ENCODE measurements around the gene DUSP22. TPM values are rescaled to one million over a fixed set of nuclear protein-coding genes. Genes with fewer than 3 reads are reported as not detected.

Gene DUSP22
- total and polyA plus RNA-seq, 2 of the 8 experiments (the other 6 are each of a cell fraction or from before 2014, with no cell fraction given), result 15.5 to 32.4 TPM

DNA sequence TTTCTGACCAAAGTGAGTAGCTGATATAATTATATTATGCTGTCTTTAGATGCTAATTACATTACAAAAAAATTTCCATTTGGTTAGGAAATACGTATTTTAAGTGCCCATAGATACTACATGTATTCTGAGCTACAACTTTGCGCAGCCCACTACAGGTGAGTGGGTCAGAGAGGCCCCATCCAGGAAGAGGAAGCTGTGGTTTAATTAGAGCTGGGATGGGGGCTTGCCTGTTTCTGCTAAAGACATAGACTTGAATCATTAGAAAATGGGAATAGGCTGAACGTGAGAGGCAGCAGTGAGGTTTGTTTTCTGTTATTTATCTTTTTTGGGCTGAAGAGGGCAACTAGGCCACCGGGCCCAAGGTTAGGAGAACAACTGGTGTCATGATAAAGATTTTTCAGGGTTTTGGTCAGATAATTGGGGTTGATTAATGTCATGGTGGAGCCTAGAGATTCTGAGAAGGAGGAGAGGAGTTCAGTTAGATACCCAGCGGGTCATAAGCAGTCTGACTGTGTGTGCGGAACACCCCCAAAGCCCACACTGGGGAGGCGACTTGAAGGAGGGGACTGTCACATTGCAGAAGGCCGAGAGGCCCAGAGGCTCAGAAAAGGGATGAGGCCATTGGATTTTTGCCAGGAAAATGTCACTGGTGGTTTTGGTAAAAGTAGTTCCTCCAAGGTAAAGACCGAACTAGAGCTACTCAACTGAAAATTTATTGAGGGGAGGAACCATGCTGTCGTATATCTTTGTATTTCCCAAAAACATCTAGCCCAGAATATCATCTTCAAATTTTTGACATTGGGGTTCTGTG is 84.7 kb downstream of the DUSP22 start:
- no peak for TF ChIP-seq RAD21 (IDR thresholded peaks at IDR 0.05 in 1 of 2, conservative IDR thresholded peaks at IDR 0.05 in 1 of 2; ENCODE audit: low read depth in 2 of 2, low read length in 2 of 2)
- no peak for TF ChIP-seq KDM1A (IDR thresholded peaks at IDR 0.05; ENCODE audit: borderline replicate concordance, low read length)
- TF ChIP-seq POLR2AphosphoS5 (IDR thresholded peaks at IDR 0.05; ENCODE audit: low read depth, low read length), result no peak
- TF ChIP-seq CREB1 (IDR thresholded peaks at IDR 0.05), result no peak
- no peak for TF ChIP-seq GABPA (IDR thresholded peaks at IDR 0.05; ENCODE audit: borderline replicate concordance, insufficient read depth, low read length)
- no peak overlapping the region for H3K27ac ChIP-seq (ENCODE audit: low read depth, low read length)
- H3K79me2 ChIP-seq (ENCODE audit: control insufficient read depth in 1 of 2, insufficient read depth in 2 of 2, low read length in 2 of 2), result no peaks in the 10 kb centered on the region
- H3K4ac ChIP-seq (replicated peaks; ENCODE audit: insufficient read length, low read depth, low read length), result no peak overlapping the region
- no peak overlapping the region for H3K4me3 ChIP-seq (ENCODE audit: extremely low read depth in 1 of 4, insufficient read depth in 2 of 4, low read depth in 3 of 4, low read length in 4 of 4)
- H3K4me1 ChIP-seq (replicated peaks in 1 of 4; ENCODE audit: control insufficient read depth in 3 of 4, insufficient read depth in 4 of 4, low read length in 3 of 4), result peaks cover 0 to 6% (median 0%) of the 10 kb centered on the region in 4 experiments; a peak in 2 of 7 replicates
- no peak overlapping the region for H3K4me2 ChIP-seq (ENCODE audit: insufficient read depth in 1 of 2, low read depth in 2 of 2, low read length in 2 of 2)
- no peak overlapping the region for H2AFZ ChIP-seq (ENCODE audit: low read length)
- H4K20me1 ChIP-seq (replicated peaks in 1 of 2; ENCODE audit: control insufficient read depth in 1 of 2, insufficient read depth in 2 of 2, low read length in 2 of 2), result no peaks in the 10 kb centered on the region
- H3K56ac ChIP-seq (replicated peaks; ENCODE audit: insufficient read length, low read depth, low read length), result no peak overlapping the region
- no peak overlapping the region for H2AK5ac ChIP-seq (ENCODE audit: low read depth, low read length)
- DNase-seq (ENCODE audit: low read depth in 1 of 2, low spot score in 2 of 2) (no peak), FAIRE-seq (no peak)
- no peak overlapping the region for H2BK120ac ChIP-seq (replicated peaks; ENCODE audit: low read depth, low read length)
- no peak overlapping the region for H3K14ac ChIP-seq (ENCODE audit: insufficient read length)
- H3K9me3 ChIP-seq (ENCODE audit: insufficient read depth in 2 of 2, low read depth in 1 of 2, low read length in 1 of 2), result peaks cover 45 to 70% of the 10 kb centered on the region in 2 experiments; a peak in 3 of 4 replicates
- no peak overlapping the region for H4K91ac ChIP-seq (replicated peaks; ENCODE audit: insufficient read length, low read length)
- H2BK15ac ChIP-seq (ENCODE audit: low read length), result no peak overlapping the region
- H2BK12ac ChIP-seq (ENCODE audit: low read depth, low read length), result no peak overlapping the region
- no peak overlapping the region for H4K5ac ChIP-seq (ENCODE audit: insufficient read length, low read depth, low read length)
- H4K8ac ChIP-seq (ENCODE audit: extremely low read depth, insufficient read depth, low read length), result no peak overlapping the region
- no peaks in the 10 kb centered on the region for H3K36me3 ChIP-seq (ENCODE audit: control insufficient read depth in 2 of 4, insufficient read depth in 4 of 4, low read length in 3 of 4)
- H3K9ac ChIP-seq (replicated peaks in 1 of 4; ENCODE audit: extremely low read depth in 1 of 4, low read depth in 3 of 4, low read length in 3 of 4), result no peak overlapping the region
- no peak overlapping the region for H3K23ac ChIP-seq (ENCODE audit: insufficient read length)
- 83% methylated on average over 10 of the region's 10 CpGs; no CpG with 5 or more reads in 1 of the 2 experiments for WGBS, 2 experiments (ENCODE audit: extremely low coverage in 1 of 2, insufficient coverage in 1 of 2, insufficient read length in 1 of 2, insufficient replicate concordance in 2 of 2, low coverage in 1 of 2, low lambda C conversion rate in 2 of 2, missing lambda C conversion rate in 1 of 2)
- H3K79me1 ChIP-seq (ENCODE audit: low read depth, low read length), result no peaks in the 10 kb centered on the region
- H2BK5ac ChIP-seq (ENCODE audit: low read depth, low read length), result no peak overlapping the region
- ChIA-PET CTCF (ENCODE audit: partially characterized antibody) (interaction anchor here (0.6 to 2.3 kb wide), 5 partner anchors 48 to 192 kb away, joined by 3 to 8 read pairs (median 4); no protein-coding TSS in a partner anchor), POLR2A (ENCODE audit: partially characterized antibody) (no interaction called here)
- H3K23me2 ChIP-seq (ENCODE audit: low read depth, low read length), result no peaks in the 10 kb centered on the region
- no peak overlapping the region for H2BK20ac ChIP-seq (ENCODE audit: low read length)
- H3K18ac ChIP-seq (ENCODE audit: extremely low read depth, low read length), result no peak overlapping the region
- no peaks in the 10 kb centered on the region; a peak in 1 of 7 replicates for H3K27me3 ChIP-seq (replicated peaks in 1 of 4; ENCODE audit: control insufficient read depth in 3 of 4, extremely low read depth in 1 of 4, insufficient read depth in 3 of 4, low read length in 3 of 4)
